ENCODE data around the gene CC2D2A. TPM values are rescaled to one million over a fixed set of nuclear protein-coding genes. Genes with fewer than 3 reads are reported as not detected.

The CC2D2A gene
- total RNA-seq, 1 experiment from 2014 or later: 29.7 TPM

DNA sequence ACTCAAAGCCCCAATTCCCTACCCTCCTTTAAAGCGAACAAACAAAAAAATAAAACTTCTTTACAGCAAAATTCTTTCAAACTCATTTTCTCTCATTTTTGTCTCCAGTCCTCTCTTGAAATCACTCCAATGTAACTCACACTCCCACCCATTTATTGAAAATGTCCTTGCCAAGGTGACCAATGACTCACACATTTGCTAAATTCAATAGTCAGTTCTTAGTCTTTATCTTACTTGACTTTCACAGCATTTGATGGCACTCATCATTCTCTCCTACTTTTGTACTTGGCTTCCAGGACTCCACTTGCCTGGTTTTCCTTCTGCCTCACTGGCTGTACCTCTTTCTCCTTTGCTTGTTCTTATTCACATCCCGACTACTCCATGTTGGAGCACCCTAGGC is 19.9 kb downstream of the CC2D2A start:
- ChIA-PET POLR2A (ENCODE audit: low non-redundant PET) (no interaction called here), CTCF (no interaction called here)
- BruUV-seq (replicated peaks): no TSS peak
- intact Hi-C loops (cut with micrococcal nuclease; ENCODE audit: unreplicated experiment): no loop called here
- no peak for DNase-seq (ENCODE audit: low spot score)
- no peaks in the 10 kb centered on the region for H3K27me3 ChIP-seq (replicated peaks; ENCODE audit: insufficient read depth, low read depth, low read length, poor library complexity)
- H3K27ac ChIP-seq (ENCODE audit: low read depth, low read length, poor library complexity, severe bottlenecking): no peak overlapping the region
- H3K36me3 ChIP-seq (ENCODE audit: insufficient read depth, low read length, poor library complexity, severe bottlenecking): peaks cover 6% of the 10 kb centered on the region
- H3K4me1 ChIP-seq (ENCODE audit: insufficient read depth, low read length, poor library complexity, severe bottlenecking): no peaks in the 10 kb centered on the region
- peaks cover 5% of the 10 kb centered on the region for H3K9me3 ChIP-seq (ENCODE audit: low read depth, low read length, poor library complexity, severe bottlenecking)
- TF ChIP-seq, protein P1, sequence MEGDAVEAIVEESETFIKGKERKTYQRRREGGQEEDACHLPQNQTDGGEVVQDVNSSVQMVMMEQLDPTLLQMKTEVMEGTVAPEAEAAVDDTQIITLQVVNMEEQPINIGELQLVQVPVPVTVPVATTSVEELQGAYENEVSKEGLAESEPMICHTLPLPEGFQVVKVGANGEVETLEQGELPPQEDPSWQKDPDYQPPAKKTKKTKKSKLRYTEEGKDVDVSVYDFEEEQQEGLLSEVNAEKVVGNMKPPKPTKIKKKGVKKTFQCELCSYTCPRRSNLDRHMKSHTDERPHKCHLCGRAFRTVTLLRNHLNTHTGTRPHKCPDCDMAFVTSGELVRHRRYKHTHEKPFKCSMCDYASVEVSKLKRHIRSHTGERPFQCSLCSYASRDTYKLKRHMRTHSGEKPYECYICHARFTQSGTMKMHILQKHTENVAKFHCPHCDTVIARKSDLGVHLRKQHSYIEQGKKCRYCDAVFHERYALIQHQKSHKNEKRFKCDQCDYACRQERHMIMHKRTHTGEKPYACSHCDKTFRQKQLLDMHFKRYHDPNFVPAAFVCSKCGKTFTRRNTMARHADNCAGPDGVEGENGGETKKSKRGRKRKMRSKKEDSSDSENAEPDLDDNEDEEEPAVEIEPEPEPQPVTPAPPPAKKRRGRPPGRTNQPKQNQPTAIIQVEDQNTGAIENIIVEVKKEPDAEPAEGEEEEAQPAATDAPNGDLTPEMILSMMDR (conservative IDR thresholded peaks at IDR 0.05; ENCODE audit: low read depth, low read length): no peak
- TF ChIP-seq EZH2 (IDR thresholded peaks at IDR 0.05; ENCODE audit: borderline replicate concordance, low read depth, low read length, poor library complexity, severe bottlenecking): no peak
- H3K4me3 ChIP-seq (ENCODE audit: low read depth, low read length, poor library complexity, severe bottlenecking): no peak overlapping the region

DNA sequence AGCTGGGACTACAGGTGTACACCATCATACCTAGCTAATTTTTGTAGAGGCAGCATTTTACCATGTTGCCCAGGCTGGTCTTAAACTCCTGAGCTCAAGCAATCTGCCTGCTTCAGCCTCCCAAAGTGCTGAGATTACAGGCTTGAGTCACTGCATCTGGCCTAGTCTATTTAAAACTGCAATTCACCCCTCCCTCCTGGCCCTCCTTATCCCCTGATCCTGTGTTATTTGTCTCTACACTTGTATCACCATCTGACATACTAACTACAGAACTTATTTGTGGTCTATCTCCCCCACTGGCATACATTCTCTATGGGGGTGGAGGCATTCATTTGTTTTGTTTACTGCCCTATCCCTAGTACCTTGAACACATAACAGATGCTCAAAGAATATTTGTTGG is 23.7 kb downstream of the CC2D2A start:
- no peaks in the 10 kb centered on the region for H3K36me3 ChIP-seq (ENCODE audit: insufficient read depth, low read length, poor library complexity, severe bottlenecking)
- DNase-seq (ENCODE audit: low spot score): no peak
- no TSS peak for BruUV-seq (replicated peaks)
- H3K9me3 ChIP-seq (ENCODE audit: low read depth, low read length, poor library complexity, severe bottlenecking): peaks cover 9% of the 10 kb centered on the region
- TF ChIP-seq, protein P1 (conservative IDR thresholded peaks at IDR 0.05; ENCODE audit: low read depth, low read length): no peak
- TF ChIP-seq EZH2 (IDR thresholded peaks at IDR 0.05; ENCODE audit: borderline replicate concordance, low read depth, low read length, poor library complexity, severe bottlenecking): no peak
- no peak overlapping the region for H3K4me3 ChIP-seq (ENCODE audit: low read depth, low read length, poor library complexity, severe bottlenecking)
- intact Hi-C loops (cut with micrococcal nuclease; ENCODE audit: unreplicated experiment): no loop called here
- POLR2A ChIA-PET (ENCODE audit: low non-redundant PET): no interaction called here
- peaks cover 6% of the 10 kb centered on the region for H3K4me1 ChIP-seq (ENCODE audit: insufficient read depth, low read length, poor library complexity, severe bottlenecking)
- H3K27me3 ChIP-seq (replicated peaks; ENCODE audit: insufficient read depth, low read depth, low read length, poor library complexity): no peaks in the 10 kb centered on the region
- H3K27ac ChIP-seq (ENCODE audit: low read depth, low read length, poor library complexity, severe bottlenecking): no peak overlapping the region
- CTCF ChIA-PET: no interaction called here

DNA sequence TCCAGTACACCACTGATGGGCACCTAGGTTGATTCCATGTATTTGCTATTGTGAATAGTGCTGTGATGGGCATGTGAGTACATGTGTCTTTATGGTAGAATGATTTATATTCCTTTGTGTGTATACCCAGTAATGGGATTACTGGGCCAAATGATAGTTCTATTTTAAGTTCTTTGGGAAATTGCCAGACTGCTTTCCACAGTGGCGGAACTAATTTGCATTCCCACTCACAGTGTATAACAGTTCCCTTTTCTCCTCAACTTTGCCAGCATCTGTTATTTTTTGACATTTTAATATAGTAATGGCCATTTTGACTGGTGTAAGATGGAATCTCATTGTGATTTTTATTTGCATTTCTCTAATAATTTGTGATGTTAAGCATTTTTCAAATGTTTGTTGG is 25.9 kb downstream of the CC2D2A start:
- TF ChIP-seq EZH2 (IDR thresholded peaks at IDR 0.05; ENCODE audit: borderline replicate concordance, low read depth, low read length, poor library complexity, severe bottlenecking): no peak
- TF ChIP-seq, protein P1 (conservative IDR thresholded peaks at IDR 0.05; ENCODE audit: low read depth, low read length): no peak
- Histone ChIP-seq H3K36me3 (ENCODE audit: insufficient read depth, low read length, poor library complexity, severe bottlenecking) (no peaks in the 10 kb centered on the region), H3K4me3 (ENCODE audit: low read depth, low read length, poor library complexity, severe bottlenecking) (no peak overlapping the region), H3K4me1 (ENCODE audit: insufficient read depth, low read length, poor library complexity, severe bottlenecking) (peaks cover 6% of the 10 kb centered on the region), H3K27me3 (replicated peaks; ENCODE audit: insufficient read depth, low read depth, low read length, poor library complexity) (no peaks in the 10 kb centered on the region), H3K27ac (ENCODE audit: low read depth, low read length, poor library complexity, severe bottlenecking) (no peak overlapping the region), H3K9me3 (ENCODE audit: low read depth, low read length, poor library complexity, severe bottlenecking) (peaks cover 9% of the 10 kb centered on the region)
- ChIA-PET CTCF (no interaction called here), POLR2A (ENCODE audit: low non-redundant PET) (no interaction called here)
- intact Hi-C loops (cut with micrococcal nuclease; ENCODE audit: unreplicated experiment): no loop called here
- no TSS peak for BruUV-seq (replicated peaks)
- peak; percentile 86 for DNase-seq (ENCODE audit: low spot score)
